HepG2 (cell line): ENCODE results near the gene PREX1. TPM values are rescaled to one million over a fixed set of nuclear protein-coding genes. Genes with fewer than 3 reads are reported as not detected.

Experiments
- ATAC-seq: fragments of 200-7000 bp; cut with Tn5 transposase; 3 replicates; pipeline ENCODE4 v1.9.1; 2020; ENCODE audit warnings: mild to moderate bottlenecking, moderate library complexity
- BruUV-seq: library from RNA; stranded (reverse); fragments of 400-500 nt; replicated peaks from 2 replicates; lab custom pipeline; 2021; lab: Mats Ljungman, UMichigan
- CTCF ChIA-PET: fragments of 300-600 bp; formaldehyde crosslinking; extraction: SDS; loops from one replicate; lab custom pipeline; 2021; ENCODE audit warnings: low total read pairs, inconsistent platforms, low intra/inter-chr PET ratio; lab: Yijun Ruan, JAX
- POLR2A ChIA-PET: fragments of 350-600 bp; sonication (Branson Sonifier 250); formaldehyde crosslinking; loops from one replicate; lab custom pipeline; 2020; ENCODE audit warnings: antibody characterized with exemption, inconsistent platforms; lab: Yijun Ruan, JAX
- DNase-seq: peaks from one replicate; pipeline ENCODE4 v3.0.0-alpha.2; 2015; ENCODE audit warnings: low spot score
- FAIRE-seq: peaks from 3 replicates; lab custom pipeline; 2011; peaks lifted over from hg19 to GRCh38; lab: Jason Lieb, UNC
- H2AFZ ChIP-seq: one replicate; pipeline ENCODE4 v1.6.1; 2011; ENCODE audit warnings: low read length, inconsistent platforms
- H3K27ac ChIP-seq: fragments of 300-600 bp; 3 replicates; pipeline ENCODE4 v1.8.0; 2011; ENCODE audit warnings: mixed run types, mild to moderate bottlenecking, mixed read lengths, low read length, inconsistent platforms; ENCODE audit not compliant: insufficient read depth; ENCODE audit errors: extremely low read length
- H3K27me3 ChIP-seq, 2 experiments: fragments of 200-600 bp in 1 of 2; 2 replicates in 1 of 2; 3 replicates in 1 of 2; pipeline versions ENCODE4 v1.6.0 to v1.8.0; 2011; ENCODE audit warnings: low read length in 2 of 2, mild to moderate bottlenecking in 2 of 2, moderate library complexity in 2 of 2, inconsistent platforms in 1 of 2; ENCODE audit not compliant: insufficient read depth in 2 of 2, control insufficient read depth in 1 of 2
- H3K36me3 ChIP-seq, 2 experiments: fragments of 200-600 bp in 1 of 2; replicated peaks in 1 of 2; 2 replicates in 1 of 2; 3 replicates in 1 of 2; pipeline versions ENCODE4 v1.5.1 to v1.8.0; 2011; ENCODE audit warnings: low read length in 2 of 2, inconsistent platforms in 1 of 2; ENCODE audit not compliant: insufficient read depth in 2 of 2, control insufficient read depth in 1 of 2
- H3K4me1 ChIP-seq: 2 replicates; pipeline ENCODE4 v1.5.1; 2012; ENCODE audit warnings: low read length, inconsistent platforms; ENCODE audit not compliant: insufficient read depth
- H3K4me2 ChIP-seq: 2 replicates; pipeline ENCODE4 v1.6.0; 2011; ENCODE audit warnings: low read depth, low read length, inconsistent platforms
- H3K4me3 ChIP-seq, 3 experiments: fragments of 200-600 bp in 1 of 3; sonication (generic), shearing (Covaris generic) in 1 of 3; replicated peaks in 1 of 3; 2 replicates each; pipeline ENCODE4 v1.5.1; 2011 to 2016; ENCODE audit warnings: low read length in 3 of 3, inconsistent platforms in 2 of 3, low read depth in 2 of 3, mild to moderate bottlenecking in 2 of 3, control low read depth in 1 of 3, mixed read lengths in 1 of 3; ENCODE audit not compliant: insufficient read depth in 1 of 3
- H3K79me2 ChIP-seq: one replicate; pipeline ENCODE4 v1.6.1; 2011; ENCODE audit warnings: low read length, inconsistent platforms; ENCODE audit not compliant: insufficient read depth
- H3K9ac ChIP-seq: 2 replicates; pipeline ENCODE4 v1.6.0; 2011; ENCODE audit warnings: mild to moderate bottlenecking, low read depth, low read length, inconsistent platforms; ENCODE audit not compliant: insufficient read depth
- H3K9me3 ChIP-seq: 2 replicates; pipeline ENCODE4 v1.5.1; 2012; ENCODE audit warnings: mild to moderate bottlenecking, low read length
- H4K20me1 ChIP-seq: 2 replicates; pipeline ENCODE4 v1.6.0; 2011; ENCODE audit warnings: inconsistent platforms, mild to moderate bottlenecking, low read length, moderate library complexity; ENCODE audit not compliant: insufficient read depth
- AGO2 ChIP-seq: fragments of 200-400 bp; formaldehyde crosslinking; optimal IDR thresholded peaks from 2 replicates; pipeline ENCODE3; 2017; ENCODE audit warnings: mild to moderate bottlenecking, low read depth, low read length, moderate library complexity
- CBX5 ChIP-seq: sonication (generic); formaldehyde crosslinking; IDR thresholded peaks from 2 replicates; pipeline ENCODE4 v1.4.0; 2020; ENCODE audit warnings: missing genetic modification reagents, borderline replicate concordance
- CC2D1A ChIP-seq: sonication (generic); formaldehyde crosslinking; IDR thresholded peaks from 2 replicates; pipeline ENCODE4 v1.8.1; 2023; ENCODE audit warnings: mild to moderate bottlenecking, missing genetic modification reagents
- CEBPB ChIP-seq: IDR thresholded peaks from 2 replicates; pipeline ENCODE4 v1.6.1; 2011; ENCODE audit warnings: low read depth, low read length, improper control_type of control experiment, borderline replicate concordance
- ELF4 ChIP-seq: sonication (generic); formaldehyde crosslinking; IDR thresholded peaks from 2 replicates; pipeline ENCODE4 v1.5.0; 2020; ENCODE audit warnings: missing genetic modification reagents, mild to moderate bottlenecking, moderate library complexity, borderline replicate concordance
- FOSL2 ChIP-seq: sonication (generic); formaldehyde crosslinking; IDR thresholded peaks from 2 replicates; pipeline ENCODE4 v1.4.0; 2020; ENCODE audit warnings: missing genetic modification reagents
- HNRNPH1 ChIP-seq: fragments of 200-400 bp; formaldehyde crosslinking; optimal IDR thresholded peaks from 2 replicates; pipeline ENCODE3; 2017; ENCODE audit warnings: mild to moderate bottlenecking, low read depth, low read length
- HNRNPUL1 ChIP-seq: fragments of 200-400 bp; formaldehyde crosslinking; IDR thresholded peaks from 2 replicates; pipeline ENCODE4 v1.6.1; 2017; ENCODE audit warnings: low read depth, mild to moderate bottlenecking, low read length, moderate library complexity
- IKZF1 ChIP-seq: fragments of 450-650 bp; IDR thresholded peaks from 2 replicates; pipeline ENCODE4 v1.7.1; 2016
- RNF2 ChIP-seq: fragments of 450-650 bp; conservative IDR thresholded peaks from 2 replicates; pipeline ENCODE4 v1.6.1; 2016; ENCODE audit warnings: low read depth
- ZFP90 ChIP-seq: sonication (generic); formaldehyde crosslinking; IDR thresholded peaks from 2 replicates; pipeline ENCODE4 v1.8.0; 2022; ENCODE audit warnings: missing genetic modification reagents, mild to moderate bottlenecking, inconsistent platforms, borderline replicate concordance
- ZNF326 ChIP-seq: sonication (generic); formaldehyde crosslinking; IDR thresholded peaks from 2 replicates; pipeline ENCODE4 v1.4.0; 2020; ENCODE audit warnings: missing genetic modification reagents, borderline replicate concordance
- ZNF7 ChIP-seq: IDR thresholded peaks from 2 replicates; pipeline ENCODE4 v1.6.1; 2016; ENCODE audit warnings: missing biosample characterization, missing genetic modification reagents
- ZNF883 ChIP-seq: sonication (generic); formaldehyde crosslinking; IDR thresholded peaks from 2 replicates; pipeline ENCODE4 v1.5.1; 2020; ENCODE audit warnings: mild to moderate bottlenecking, missing genetic modification reagents; ENCODE audit errors: not compliant biosample characterization
- WGBS: methylation state at CpG from one replicate; pipeline ENCODE4 v1.1.6; 2017; ENCODE audit warnings: low lambda C conversion rate; 5-methylcytosine and 5-hydroxymethylcytosine counted together
- in situ Hi-C: cut with HindIII; loops from 2 replicates; pipeline ENCODE4 v1.10.0; 2017; ENCODE audit warnings: low pct_unique_long_range_greater_than_20kb; ENCODE audit not compliant: extremely low pct_ligation_motif_present
- intact Hi-C: fragments of 100-400 bp; cut with micrococcal nuclease; formaldehyde crosslinking; loops from one replicate; pipeline ENCODE4 v1.10.0; 2022; ENCODE audit not compliant: unreplicated experiment
- polyA plus RNA-seq, 8 experiments: library from polyadenylated mRNA; depleted of rRNA in 3 of 8; stranded (reverse) in 7 of 8; unstranded in 1 of 8; fragments of >200 nt; fragmentation: Illumina TruSeq in 4 of 8; extraction: Trizol in 4 of 8; gene quantifications; 2 replicates each; pipeline versions ENCODE4 v1.2.1 to v1.2.3, GENCODE V29; 2011 to 2016; ENCODE audit warnings: low read depth in 4 of 8, missing spikeins in 1 of 8, mixed read lengths in 1 of 8; ENCODE audit not compliant: insufficient read depth in 1 of 8
- total RNA-seq, 5 experiments: library from RNA; depleted of rRNA; stranded (reverse); fragments of >200 nt; fragmentation: Illumina TruSeq; extraction: Trizol; gene quantifications; 2 replicates each; pipeline ENCODE4 v1.2.3, GENCODE V29; 2016; ENCODE audit warnings: low read depth in 1 of 5
- TF ChIP-seq, protein P1 (sequence below): sonication (generic); formaldehyde crosslinking; IDR thresholded peaks from 2 replicates; pipeline ENCODE4 v1.5.1; 2020; ENCODE audit warnings: missing genetic modification reagents, mild to moderate bottlenecking, borderline replicate concordance
- TF ChIP-seq, protein P2 (sequence below): sonication (generic); formaldehyde crosslinking; IDR thresholded peaks from 2 replicates; pipeline ENCODE4 v1.4.0; 2020; ENCODE audit warnings: mild to moderate bottlenecking, missing genetic modification reagents
- TF ChIP-seq, protein P3 (sequence below): sonication (generic); formaldehyde crosslinking; IDR thresholded peaks from 2 replicates; pipeline ENCODE4 v1.5.1; 2020; ENCODE audit warnings: mild to moderate bottlenecking, missing genetic modification reagents, moderate library complexity

Gene PREX1
- total and polyA plus RNA-seq, 2 of the 13 experiments (the other 11 are each of a cell fraction or from before 2014, with no cell fraction given): 0.02 to 0.04 TPM

DNA sequence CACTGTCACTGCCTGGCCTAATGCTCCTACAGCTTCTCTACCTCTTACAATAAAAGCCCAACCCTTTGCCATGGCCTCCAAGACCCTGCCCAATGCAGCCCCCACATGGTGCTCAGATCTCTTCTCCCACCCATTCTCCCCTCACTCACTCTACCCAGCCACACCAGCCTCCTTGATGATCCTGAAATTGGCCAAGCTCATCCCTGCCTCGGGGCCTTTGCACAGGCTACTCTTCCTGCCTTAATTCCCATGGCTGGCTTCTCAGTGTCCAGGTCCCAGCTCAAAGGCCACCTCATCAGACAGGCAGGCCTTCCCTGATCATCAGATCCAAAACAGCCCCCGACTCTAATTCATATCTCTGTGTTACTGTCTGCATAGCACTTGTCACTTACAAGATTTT lies 25.6 kb downstream of the PREX1 start (continued):
- no peak for TF ChIP-seq CEBPB
- TF ChIP-seq, protein P1, sequence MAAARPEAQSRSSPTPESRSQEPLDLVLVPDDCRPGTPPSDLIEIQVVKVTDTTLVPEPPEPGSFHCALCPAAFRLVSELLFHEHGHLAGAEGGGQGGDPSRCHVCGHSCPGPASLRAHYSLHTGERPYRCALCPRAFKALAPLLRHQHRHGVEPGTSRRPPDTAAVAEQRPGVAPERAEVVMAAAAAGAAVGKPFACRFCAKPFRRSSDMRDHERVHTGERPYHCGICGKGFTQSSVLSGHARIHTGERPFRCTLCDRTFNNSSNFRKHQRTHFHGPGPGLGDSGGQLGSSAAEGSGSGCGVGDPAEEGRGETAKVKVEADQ (CRISPR knock-in tag): no peak

DNA sequence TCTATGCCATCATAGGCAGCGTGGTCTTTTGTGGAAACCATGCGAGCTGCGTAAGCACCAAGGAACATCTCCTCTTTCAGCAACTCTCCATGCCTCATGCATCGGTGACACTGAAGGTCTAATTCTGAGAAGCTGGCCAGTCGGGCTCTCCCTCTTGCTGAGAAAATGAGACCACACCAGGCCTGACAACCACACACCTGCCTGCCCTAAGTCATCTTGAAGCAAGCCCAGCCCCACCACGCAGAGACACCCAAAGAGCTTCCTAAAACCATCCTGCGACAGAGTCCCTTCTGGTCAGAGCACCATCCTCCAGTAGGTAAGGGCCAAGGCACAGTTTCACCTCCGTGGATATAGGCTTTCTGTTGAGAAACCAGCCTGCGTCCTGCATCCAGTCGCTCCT lies 26.6 kb downstream of the PREX1 start:
- in situ Hi-C loops (no loop called here), intact Hi-C loops (no loop called here)
- H4K20me1 ChIP-seq: no peaks in the 10 kb centered on the region; the same call in 1 of the 2 replicates
- no peak overlapping the region for H3K27ac ChIP-seq
- H3K79me2 ChIP-seq: no peaks in the 10 kb centered on the region
- FAIRE-seq: no peak
- peaks cover 15 to 78% of the 10 kb centered on the region in 2 experiments for H3K27me3 ChIP-seq
- no peaks in the 10 kb centered on the region for H3K4me1 ChIP-seq
- DNase-seq: no peak
- H2AFZ ChIP-seq: no peak overlapping the region
- WGBS: 55% methylated on average over 10 of the region's 10 CpGs
- no peak overlapping the region for H3K9ac ChIP-seq
- POLR2A ChIA-PET: no interaction called here
- CTCF ChIA-PET: no interaction called here
- no TSS peak for BruUV-seq
- no peaks in the 10 kb centered on the region for H3K36me3 ChIP-seq
- no peak overlapping the region for H3K4me2 ChIP-seq
- ATAC-seq: no peak
- no peak for TF ChIP-seq RNF2
- TF ChIP-seq HNRNPH1: no peak
- no peak for TF ChIP-seq ZFP90 (CRISPR knock-in tag)
- TF ChIP-seq ZNF7 (CRISPR knock-in tag): no peak
- no peak for TF ChIP-seq ZNF883 (CRISPR knock-in tag)
- TF ChIP-seq HNRNPUL1: no peak
- no peak for TF ChIP-seq IKZF1
- TF ChIP-seq ZNF326 (CRISPR knock-in tag): no peak
- TF ChIP-seq ELF4: no peak
- TF ChIP-seq, protein P2, sequence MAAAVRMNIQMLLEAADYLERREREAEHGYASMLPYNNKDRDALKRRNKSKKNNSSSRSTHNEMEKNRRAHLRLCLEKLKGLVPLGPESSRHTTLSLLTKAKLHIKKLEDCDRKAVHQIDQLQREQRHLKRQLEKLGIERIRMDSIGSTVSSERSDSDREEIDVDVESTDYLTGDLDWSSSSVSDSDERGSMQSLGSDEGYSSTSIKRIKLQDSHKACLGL (CRISPR knock-in tag): no peak
- TF ChIP-seq CC2D1A: no peak
- no peak for TF ChIP-seq FOSL2 (CRISPR knock-in tag)
- TF ChIP-seq, protein P3, sequence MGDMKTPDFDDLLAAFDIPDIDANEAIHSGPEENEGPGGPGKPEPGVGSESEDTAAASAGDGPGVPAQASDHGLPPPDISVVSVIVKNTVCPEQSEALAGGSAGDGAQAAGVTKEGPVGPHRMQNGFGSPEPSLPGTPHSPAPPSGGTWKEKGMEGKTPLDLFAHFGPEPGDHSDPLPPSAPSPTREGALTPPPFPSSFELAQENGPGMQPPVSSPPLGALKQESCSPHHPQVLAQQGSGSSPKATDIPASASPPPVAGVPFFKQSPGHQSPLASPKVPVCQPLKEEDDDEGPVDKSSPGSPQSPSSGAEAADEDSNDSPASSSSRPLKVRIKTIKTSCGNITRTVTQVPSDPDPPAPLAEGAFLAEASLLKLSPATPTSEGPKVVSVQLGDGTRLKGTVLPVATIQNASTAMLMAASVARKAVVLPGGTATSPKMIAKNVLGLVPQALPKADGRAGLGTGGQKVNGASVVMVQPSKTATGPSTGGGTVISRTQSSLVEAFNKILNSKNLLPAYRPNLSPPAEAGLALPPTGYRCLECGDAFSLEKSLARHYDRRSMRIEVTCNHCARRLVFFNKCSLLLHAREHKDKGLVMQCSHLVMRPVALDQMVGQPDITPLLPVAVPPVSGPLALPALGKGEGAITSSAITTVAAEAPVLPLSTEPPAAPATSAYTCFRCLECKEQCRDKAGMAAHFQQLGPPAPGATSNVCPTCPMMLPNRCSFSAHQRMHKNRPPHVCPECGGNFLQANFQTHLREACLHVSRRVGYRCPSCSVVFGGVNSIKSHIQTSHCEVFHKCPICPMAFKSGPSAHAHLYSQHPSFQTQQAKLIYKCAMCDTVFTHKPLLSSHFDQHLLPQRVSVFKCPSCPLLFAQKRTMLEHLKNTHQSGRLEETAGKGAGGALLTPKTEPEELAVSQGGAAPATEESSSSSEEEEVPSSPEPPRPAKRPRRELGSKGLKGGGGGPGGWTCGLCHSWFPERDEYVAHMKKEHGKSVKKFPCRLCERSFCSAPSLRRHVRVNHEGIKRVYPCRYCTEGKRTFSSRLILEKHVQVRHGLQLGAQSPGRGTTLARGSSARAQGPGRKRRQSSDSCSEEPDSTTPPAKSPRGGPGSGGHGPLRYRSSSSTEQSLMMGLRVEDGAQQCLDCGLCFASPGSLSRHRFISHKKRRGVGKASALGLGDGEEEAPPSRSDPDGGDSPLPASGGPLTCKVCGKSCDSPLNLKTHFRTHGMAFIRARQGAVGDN: no peak
- no peak for TF ChIP-seq CBX5 (CRISPR knock-in tag)
- no peak for TF ChIP-seq AGO2
- H3K9me3 ChIP-seq: no peaks in the 10 kb centered on the region
- H3K4me3 ChIP-seq: no peak overlapping the region
